HAP-1 (cell line): ENCODE results near the gene DCXR.

Source experiments
- DNase-seq, 2 experiments: peaks; one replicate each; pipeline ENCODE4 v3.0.0-alpha.2; 2016 to 2020; ENCODE audit warnings: low spot score in 2 of 2
- H3K27me3 ChIP-seq: fragments of 250-450 bp; sonication (Bioruptor Pico); 2 replicates; pipeline ENCODE4 v1.5.1; 2020; ENCODE audit warnings: low read depth, mild to moderate bottlenecking, moderate library complexity
- H3K36me3 ChIP-seq: fragments of 250-450 bp; sonication (Bioruptor Pico); replicated peaks from 2 replicates; pipeline ENCODE4 v1.5.1; 2020; ENCODE audit warnings: mild to moderate bottlenecking
- H3K4me1 ChIP-seq: fragments of 250-450 bp; sonication (Bioruptor Pico); 2 replicates; pipeline ENCODE4 v1.5.1; 2020; ENCODE audit warnings: mild to moderate bottlenecking
- H3K4me3 ChIP-seq: fragments of 250-450 bp; sonication (Bioruptor Pico); 2 replicates; pipeline ENCODE4 v1.5.1; 2020; ENCODE audit warnings: mild to moderate bottlenecking, moderate library complexity
- H3K9me3 ChIP-seq: fragments of 250-450 bp; sonication (Bioruptor Pico); 2 replicates; pipeline ENCODE4 v1.5.1; 2020; ENCODE audit warnings: mild to moderate bottlenecking, moderate library complexity
- in situ Hi-C: fragments of 300-500 bp; cut with MboI; formaldehyde crosslinking; loops from 3 replicates; pipeline ENCODE4 v1.14.3; 2020; ENCODE audit warnings: low sequenced_read_pairs, inconsistent platforms, mixed read lengths

Gene DCXR

GRCh38 chr17:81998691-81999438, 38.6 kb downstream of the DCXR start:
- no peaks in the 10 kb centered on the region for H3K36me3 ChIP-seq
- DNase-seq = no peak
- H3K27me3 ChIP-seq = no peaks in the 10 kb centered on the region
- no peaks in the 10 kb centered on the region for H3K9me3 ChIP-seq
- in situ Hi-C loops = no loop called here
- no peaks in the 10 kb centered on the region for H3K4me1 ChIP-seq
- H3K4me3 ChIP-seq = no peak overlapping the region

DNA sequence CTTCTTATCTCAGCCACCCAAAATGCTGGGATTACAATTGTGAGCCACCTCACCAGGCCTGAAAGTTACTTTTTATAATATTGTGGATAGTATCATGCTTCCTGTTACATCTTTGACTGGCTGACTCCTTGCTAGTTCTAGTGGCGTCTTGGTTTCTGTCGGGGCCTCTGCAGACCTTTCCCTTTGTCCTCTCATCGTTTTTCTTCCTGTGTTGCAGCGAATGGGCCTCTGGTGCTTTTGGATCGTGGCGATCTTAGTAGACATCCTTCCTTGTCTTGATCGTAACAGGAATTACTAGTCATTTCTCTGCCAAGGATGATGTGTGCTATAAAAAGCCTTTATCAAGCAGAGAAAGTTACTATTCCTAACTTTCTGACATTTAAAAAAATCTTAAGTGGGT, 39.3 kb downstream of the DCXR start:
- Histone ChIP-seq H3K4me3 (no peak overlapping the region), H3K36me3 (no peaks in the 10 kb centered on the region), H3K27me3 (no peaks in the 10 kb centered on the region), H3K4me1 (no peaks in the 10 kb centered on the region), H3K9me3 (no peaks in the 10 kb centered on the region)
- no peak for DNase-seq
- in situ Hi-C loops = no loop called here

GRCh38 chr17:81996757-81997441, 40.6 kb downstream of the DCXR start:
- in situ Hi-C loops = no loop called here
- Histone ChIP-seq H3K36me3 (no peaks in the 10 kb centered on the region), H3K4me1 (no peaks in the 10 kb centered on the region), H3K27me3 (no peaks in the 10 kb centered on the region), H3K9me3 (no peaks in the 10 kb centered on the region), H3K4me3 (no peak overlapping the region)
- DNase-seq = no peak

DNA sequence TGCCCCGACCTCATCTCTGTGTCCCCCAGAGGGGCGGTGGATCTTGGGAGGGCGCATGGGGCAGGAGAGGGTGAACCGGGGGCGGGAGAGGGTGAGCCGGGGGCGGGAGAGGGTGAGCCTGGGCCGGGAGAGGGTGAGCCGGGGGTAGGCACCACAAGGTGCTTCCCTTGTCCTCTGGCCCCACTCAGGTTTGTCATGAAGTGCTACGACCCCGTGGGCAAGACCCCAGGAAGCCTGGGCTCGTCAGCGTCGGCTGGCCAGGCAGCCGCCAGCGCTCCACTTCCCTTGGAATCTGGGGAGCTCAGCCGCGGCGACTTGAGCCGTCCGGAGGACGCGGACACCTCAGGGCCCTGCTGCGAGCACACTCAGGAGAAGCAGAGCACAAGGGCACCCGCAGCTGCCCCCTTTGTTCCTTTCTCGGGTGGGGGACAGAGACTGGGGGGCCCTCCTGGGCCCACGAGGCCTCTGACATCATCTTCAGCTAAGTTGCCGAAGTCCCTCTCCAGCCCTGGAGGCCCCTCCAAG, 41.2 kb downstream of the DCXR start:
- no peaks in the 10 kb centered on the region for H3K36me3 ChIP-seq
- no peak overlapping the region for H3K4me3 ChIP-seq
- H3K27me3 ChIP-seq = no peaks in the 10 kb centered on the region
- DNase-seq = no peak
- no peaks in the 10 kb centered on the region for H3K4me1 ChIP-seq
- in situ Hi-C loops = no loop called here
- H3K9me3 ChIP-seq = no peaks in the 10 kb centered on the region

- no peak overlapping the region for H3K4me3 ChIP-seq
- H3K4me1 ChIP-seq = no peaks in the 10 kb centered on the region
- DNase-seq = no peak
- in situ Hi-C loops = no loop called here
- no peaks in the 10 kb centered on the region for H3K27me3 ChIP-seq
- no peaks in the 10 kb centered on the region for H3K36me3 ChIP-seq
- H3K9me3 ChIP-seq = no peaks in the 10 kb centered on the region
Observed at GRCh38 chr17:81995463-81996231, 41.9 kb downstream of the DCXR start.

- H3K36me3 ChIP-seq = no peaks in the 10 kb centered on the region
- no peak overlapping the region for H3K4me3 ChIP-seq
- H3K4me1 ChIP-seq = no peaks in the 10 kb centered on the region
- no peaks in the 10 kb centered on the region for H3K27me3 ChIP-seq
- DNase-seq = no peak
- H3K9me3 ChIP-seq = no peaks in the 10 kb centered on the region
- in situ Hi-C loops = no loop called here
Observed at GRCh38 chr17:81994593-81995462, 42.7 kb downstream of the DCXR start.

DNA sequence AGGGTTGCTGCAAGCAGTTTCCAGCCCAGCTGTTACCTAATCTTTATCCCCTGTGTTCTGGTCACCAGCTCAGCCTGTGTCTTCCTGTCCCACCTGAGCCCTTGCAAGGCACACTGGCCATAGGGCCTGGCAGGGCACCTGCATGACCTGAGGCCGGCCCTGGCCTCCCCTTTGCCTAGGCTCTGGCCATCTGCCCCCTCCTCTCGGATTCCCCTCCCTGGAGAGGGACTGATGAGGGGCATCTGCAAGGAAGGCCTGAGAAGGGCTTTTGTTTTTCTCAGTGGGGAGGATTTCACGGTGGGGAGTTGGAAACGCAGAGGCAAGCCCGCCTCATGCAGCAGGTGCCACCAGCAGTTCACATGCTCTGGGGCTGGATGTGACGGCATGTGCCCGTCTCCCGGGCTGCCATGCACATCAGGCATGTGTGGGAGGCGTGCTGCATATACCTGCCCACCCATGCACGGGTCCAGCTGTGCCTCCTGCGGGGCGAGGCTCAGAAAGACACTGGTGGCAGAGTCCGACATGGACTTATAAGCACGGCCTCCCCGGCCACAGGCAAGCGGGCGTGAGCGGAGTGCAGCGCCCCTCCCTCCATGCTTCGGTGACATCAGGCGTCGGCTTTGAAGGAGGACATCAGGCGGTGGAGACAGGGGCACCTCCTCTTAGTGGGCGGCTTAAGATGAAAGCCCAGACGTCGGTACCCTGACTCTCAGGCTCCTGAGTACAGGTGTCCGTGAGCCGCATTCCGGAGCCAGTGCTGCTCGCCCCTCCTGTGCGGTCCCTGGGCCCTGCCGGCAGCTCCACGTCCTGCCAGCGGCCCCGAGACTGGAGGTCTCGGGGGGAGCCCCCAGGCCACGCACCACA, 43.5 kb downstream of the DCXR start:
- Histone ChIP-seq H3K36me3 (no peaks in the 10 kb centered on the region), H3K9me3 (no peaks in the 10 kb centered on the region), H3K4me3 (no peak overlapping the region), H3K27me3 (no peaks in the 10 kb centered on the region), H3K4me1 (no peaks in the 10 kb centered on the region)
- no peak for DNase-seq
- in situ Hi-C loops = no loop called here

DNA sequence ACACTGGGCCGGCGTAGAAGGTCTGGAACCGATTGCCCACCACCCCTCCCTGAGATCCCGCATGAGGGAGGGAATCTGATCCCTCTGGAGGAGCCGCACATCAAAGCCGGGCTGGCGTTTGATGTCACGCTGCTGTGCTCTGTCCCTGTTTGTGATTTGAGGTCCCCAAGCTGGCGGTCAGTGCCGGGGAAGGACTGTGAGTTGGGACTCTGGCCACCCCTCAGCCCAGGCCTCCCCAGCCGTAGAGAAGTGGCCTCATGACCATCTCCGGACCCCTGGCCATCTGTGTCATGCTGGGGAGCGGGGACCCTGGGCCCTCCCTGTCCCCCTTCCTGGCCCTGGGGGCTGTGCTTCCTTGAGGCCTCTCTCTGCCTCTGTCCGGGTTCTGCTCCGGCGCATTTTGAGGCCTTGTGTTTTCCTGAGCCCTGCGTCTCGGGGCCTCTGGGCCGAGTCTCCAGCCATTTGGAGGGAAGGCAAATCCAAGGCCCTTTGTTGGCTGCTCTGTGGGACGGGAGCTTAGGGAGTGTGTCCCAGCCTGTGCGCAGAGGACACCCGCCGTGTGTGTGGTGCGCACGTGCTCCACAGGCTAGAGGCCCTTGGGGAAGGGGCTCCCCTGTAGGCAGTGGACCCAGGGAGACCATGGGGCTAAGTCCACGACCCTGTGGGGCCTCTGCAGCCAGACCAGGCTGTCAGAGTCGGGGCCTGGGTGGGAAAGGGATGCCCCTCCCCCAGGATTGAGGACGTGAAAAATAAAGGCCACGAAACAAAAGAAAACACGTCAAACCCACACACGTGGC, 45.0 kb downstream of the DCXR start:
- H3K4me1 ChIP-seq = no peaks in the 10 kb centered on the region
- in situ Hi-C loops = no loop called here
- no peaks in the 10 kb centered on the region for H3K9me3 ChIP-seq
- no peak overlapping the region for H3K4me3 ChIP-seq
- no peak for DNase-seq
- no peaks in the 10 kb centered on the region for H3K27me3 ChIP-seq
- H3K36me3 ChIP-seq = no peaks in the 10 kb centered on the region; the same call in 1 of the 2 replicates

DNA sequence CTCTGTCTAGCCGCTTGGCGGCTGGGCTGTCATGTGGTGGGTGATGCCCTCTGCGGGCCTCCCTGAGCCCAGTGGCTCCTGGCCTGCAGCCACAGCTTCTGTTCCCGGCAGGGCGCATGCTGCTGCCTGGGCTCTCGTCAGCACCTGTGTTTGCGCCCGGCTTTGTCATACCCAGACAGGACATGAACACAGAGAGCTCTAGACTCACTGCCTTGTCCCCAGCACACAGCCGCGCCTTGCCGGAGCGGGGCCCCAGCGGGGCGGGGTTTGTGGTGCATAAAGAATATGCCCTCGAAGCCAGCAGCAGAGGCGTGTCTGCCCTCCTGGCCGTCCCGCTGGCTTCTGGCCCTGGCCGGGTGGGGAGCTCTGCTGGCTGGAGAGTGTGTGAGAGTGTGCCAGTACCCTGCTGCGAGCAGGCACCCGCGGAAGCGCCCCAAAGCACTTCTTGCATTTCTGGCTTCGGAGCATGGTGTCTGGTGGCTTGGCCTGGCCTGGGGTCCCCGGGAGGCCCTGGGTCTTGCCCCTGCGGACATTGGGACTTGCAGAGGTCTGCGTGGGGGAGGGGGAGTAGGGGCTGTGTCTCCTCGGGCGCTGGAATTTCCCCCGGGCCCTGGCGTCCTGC, 45.7 kb downstream of the DCXR start:
- in situ Hi-C loops = no loop called here
- no peak overlapping the region for H3K4me3 ChIP-seq
- no peaks in the 10 kb centered on the region for H3K9me3 ChIP-seq
- H3K36me3 ChIP-seq = no peaks in the 10 kb centered on the region; the same call in 1 of the 2 replicates
- no peaks in the 10 kb centered on the region for H3K27me3 ChIP-seq
- no peaks in the 10 kb centered on the region for H3K4me1 ChIP-seq
- peak in 1 of 2 experiments; percentile 55 for DNase-seq

DNA sequence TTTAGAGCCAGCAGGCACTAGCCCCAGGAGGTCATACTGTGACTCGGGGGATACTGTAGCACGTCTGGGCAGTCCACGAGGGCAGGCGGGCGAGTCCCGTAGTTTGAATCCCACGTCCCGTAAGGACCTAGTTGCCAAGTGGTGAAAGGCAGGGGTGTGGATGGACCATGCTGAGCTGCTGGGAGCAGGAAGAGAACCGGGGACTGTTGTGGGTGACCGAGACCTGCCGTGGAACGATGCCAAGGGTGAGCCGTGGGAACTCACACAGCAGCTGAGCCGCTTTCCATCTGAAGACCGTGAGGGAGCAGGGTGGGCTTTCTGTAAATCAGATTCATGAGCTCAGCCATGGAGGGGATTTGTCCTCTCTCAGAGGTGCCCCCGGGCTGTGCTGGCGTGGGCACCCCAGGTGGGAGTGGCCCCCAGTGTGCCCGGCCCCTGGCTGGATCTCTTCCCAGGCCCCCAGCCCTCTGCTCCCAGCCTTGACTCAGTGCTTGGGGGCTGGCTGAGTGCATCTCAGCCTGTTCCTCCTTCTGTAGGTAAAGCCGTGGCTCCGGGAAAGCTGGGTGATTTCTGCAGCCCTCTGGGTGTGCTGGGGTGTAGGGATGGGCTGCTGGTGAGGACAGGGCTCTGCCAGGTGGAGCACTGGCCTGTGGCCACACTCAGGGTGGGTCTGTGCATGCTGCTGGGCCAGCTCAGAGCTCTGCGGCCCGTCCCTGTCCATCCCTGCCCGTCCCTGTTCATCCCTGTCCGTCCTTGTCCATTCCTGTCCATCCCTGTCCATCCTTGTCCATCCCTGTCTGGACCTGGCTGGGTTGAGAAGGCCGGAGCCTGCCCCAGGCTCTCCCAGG, 46.4 kb downstream of the DCXR start:
- H3K9me3 ChIP-seq = no peaks in the 10 kb centered on the region
- H3K36me3 ChIP-seq = no peaks in the 10 kb centered on the region; the same call in 1 of the 2 replicates
- in situ Hi-C loops = no loop called here
- H3K27me3 ChIP-seq = no peaks in the 10 kb centered on the region
- no peak for DNase-seq
- H3K4me1 ChIP-seq = no peaks in the 10 kb centered on the region
- no peak overlapping the region for H3K4me3 ChIP-seq

GRCh38 chr17:81987161-81987770, 50.2 kb downstream of the DCXR start:
- in situ Hi-C loops = no loop called here
- DNase-seq = no peak
- Histone ChIP-seq H3K27me3 (no peaks in the 10 kb centered on the region), H3K4me3 (no peak overlapping the region), H3K9me3 (no peaks in the 10 kb centered on the region), H3K36me3 (peaks cover 14% of the 10 kb centered on the region), H3K4me1 (no peaks in the 10 kb centered on the region)
